ENCODE results near the gene PDE4B. TPM values are rescaled to one million over a fixed set of nuclear protein-coding genes. Genes with fewer than 3 reads are reported as not detected.
A peak's percentile ranks its signal among the peaks of the same experiment; 100 is the strongest.

Gene PDE4B
- polyA plus RNA-seq, 1 experiment, result 20.6 TPM

- Histone ChIP-seq H3K4me3 (ENCODE audit: low read depth, low read length) (no peak overlapping the region), H3K27me3 (ENCODE audit: control insufficient read depth, insufficient read depth, low read length) (no peaks in the 10 kb centered on the region), H3K36me3 (ENCODE audit: control insufficient read depth, insufficient read depth, low read length) (no peaks in the 10 kb centered on the region)
- TF ChIP-seq, protein P1, sequence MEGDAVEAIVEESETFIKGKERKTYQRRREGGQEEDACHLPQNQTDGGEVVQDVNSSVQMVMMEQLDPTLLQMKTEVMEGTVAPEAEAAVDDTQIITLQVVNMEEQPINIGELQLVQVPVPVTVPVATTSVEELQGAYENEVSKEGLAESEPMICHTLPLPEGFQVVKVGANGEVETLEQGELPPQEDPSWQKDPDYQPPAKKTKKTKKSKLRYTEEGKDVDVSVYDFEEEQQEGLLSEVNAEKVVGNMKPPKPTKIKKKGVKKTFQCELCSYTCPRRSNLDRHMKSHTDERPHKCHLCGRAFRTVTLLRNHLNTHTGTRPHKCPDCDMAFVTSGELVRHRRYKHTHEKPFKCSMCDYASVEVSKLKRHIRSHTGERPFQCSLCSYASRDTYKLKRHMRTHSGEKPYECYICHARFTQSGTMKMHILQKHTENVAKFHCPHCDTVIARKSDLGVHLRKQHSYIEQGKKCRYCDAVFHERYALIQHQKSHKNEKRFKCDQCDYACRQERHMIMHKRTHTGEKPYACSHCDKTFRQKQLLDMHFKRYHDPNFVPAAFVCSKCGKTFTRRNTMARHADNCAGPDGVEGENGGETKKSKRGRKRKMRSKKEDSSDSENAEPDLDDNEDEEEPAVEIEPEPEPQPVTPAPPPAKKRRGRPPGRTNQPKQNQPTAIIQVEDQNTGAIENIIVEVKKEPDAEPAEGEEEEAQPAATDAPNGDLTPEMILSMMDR (IDR thresholded peaks at IDR 0.05; ENCODE audit: insufficient read depth, low read depth, low read length), result no peak
- POLR2A ChIA-PET, result no interaction called here
- CTCF ChIA-PET, result interaction anchor here (1.2 kb wide), 1 partner anchor 339 kb away, joined by 3 read pairs; no protein-coding TSS in a partner anchor
- no peak for DNase-seq (ENCODE audit: low read depth)
These were observed 112.0 kb downstream of the PDE4B start for GRCh38 chr1:65904681-65905083.

GRCh38 chr1:65910432-65910831, 117.7 kb downstream of the PDE4B start:
- DNase-seq (ENCODE audit: low read depth), result no peak
- ChIA-PET CTCF (no interaction called here), POLR2A (no interaction called here)
- Histone ChIP-seq H3K36me3 (ENCODE audit: control insufficient read depth, insufficient read depth, low read length) (no peaks in the 10 kb centered on the region), H3K27me3 (ENCODE audit: control insufficient read depth, insufficient read depth, low read length) (no peaks in the 10 kb centered on the region), H3K4me3 (ENCODE audit: low read depth, low read length) (no peak overlapping the region)
- TF ChIP-seq, protein P1 (IDR thresholded peaks at IDR 0.05; ENCODE audit: insufficient read depth, low read depth, low read length), result no peak

- Histone ChIP-seq H3K36me3 (ENCODE audit: control insufficient read depth, insufficient read depth, low read length) (no peaks in the 10 kb centered on the region), H3K27me3 (ENCODE audit: control insufficient read depth, insufficient read depth, low read length) (no peaks in the 10 kb centered on the region), H3K4me3 (ENCODE audit: low read depth, low read length) (no peak overlapping the region)
- TF ChIP-seq, protein P1 (IDR thresholded peaks at IDR 0.05; ENCODE audit: insufficient read depth, low read depth, low read length), result no peak
- DNase-seq (ENCODE audit: low read depth), result no peak
- ChIA-PET POLR2A (no interaction called here), CTCF (interaction anchor here (1.0 kb wide), 1 partner anchor 331 kb away, joined by 4 read pairs; no protein-coding TSS in a partner anchor)
These were observed 119.0 kb downstream of the PDE4B start for GRCh38 chr1:65911679-65912078.

DNA sequence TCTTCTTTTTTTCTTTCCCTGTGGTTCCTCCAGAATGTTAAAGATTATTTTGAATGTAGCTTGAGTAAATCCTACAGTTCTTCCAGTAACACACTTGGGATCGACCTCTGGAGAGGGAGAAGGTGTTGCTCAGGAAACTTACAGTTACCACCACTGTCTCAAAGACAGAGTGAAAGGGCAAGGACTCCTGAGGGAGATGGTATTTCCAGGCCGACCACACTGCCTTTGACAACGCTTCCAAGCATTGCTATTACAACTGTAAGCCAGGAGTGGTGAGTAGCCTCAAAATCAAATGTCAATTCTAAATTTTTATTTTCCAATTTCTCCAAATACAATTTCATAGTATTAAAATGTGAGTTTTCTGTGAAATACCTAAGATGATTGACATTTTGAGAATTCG, 125.9 kb downstream of the PDE4B start:
- POLR2A ChIA-PET, result interaction anchor here (0.6 kb wide), 1 partner anchor 144 kb away, joined by 7 read pairs; no protein-coding TSS in a partner anchor
- TF ChIP-seq, protein P1 (IDR thresholded peaks at IDR 0.05; ENCODE audit: insufficient read depth, low read depth, low read length), result no peak
- Histone ChIP-seq H3K27me3 (ENCODE audit: control insufficient read depth, insufficient read depth, low read length) (no peaks in the 10 kb centered on the region), H3K4me3 (ENCODE audit: low read depth, low read length) (no peak overlapping the region), H3K36me3 (ENCODE audit: control insufficient read depth, insufficient read depth, low read length) (no peaks in the 10 kb centered on the region)
- CTCF ChIA-PET, result no interaction called here
- no peak for DNase-seq (ENCODE audit: low read depth)

DNA sequence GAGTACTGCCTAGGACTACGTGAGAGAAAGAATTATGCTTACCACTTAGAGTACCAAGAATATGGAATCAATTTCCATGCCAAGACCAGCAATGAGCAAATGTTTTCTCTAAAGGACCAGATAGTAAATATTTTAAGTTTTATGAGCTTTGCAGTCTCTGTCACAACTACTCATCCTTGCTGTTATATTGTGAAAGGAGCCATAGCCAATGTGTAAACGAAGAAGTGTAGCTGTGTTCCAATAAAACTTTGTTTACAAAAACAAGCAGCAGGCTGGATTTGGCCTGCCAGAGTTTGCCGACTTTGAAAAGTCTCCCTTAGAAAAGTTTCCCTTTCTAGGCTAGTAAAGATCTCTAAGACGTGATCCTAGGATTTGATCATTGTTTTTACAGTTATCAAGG, 128.8 kb downstream of the PDE4B start:
- peak; percentile 15 for DNase-seq (ENCODE audit: low read depth)
- TF ChIP-seq, protein P1 (IDR thresholded peaks at IDR 0.05; ENCODE audit: insufficient read depth, low read depth, low read length), result no peak
- Histone ChIP-seq H3K36me3 (ENCODE audit: control insufficient read depth, insufficient read depth, low read length) (no peaks in the 10 kb centered on the region), H3K4me3 (ENCODE audit: low read depth, low read length) (no peak overlapping the region), H3K27me3 (ENCODE audit: control insufficient read depth, insufficient read depth, low read length) (no peaks in the 10 kb centered on the region)
- POLR2A ChIA-PET, result no interaction called here
- CTCF ChIA-PET, result interaction anchor here (1.4 kb wide), 1 partner anchor 11 kb away, joined by 4 read pairs; no protein-coding TSS in a partner anchor
